Endothelial cell (in vitro differentiated cells): ENCODE data around the gene WDR4. TPM values are rescaled to one million over a fixed set of nuclear protein-coding genes. Genes with fewer than 3 reads are reported as not detected.

Experiments
- DNase-seq: peaks from one replicate; pipeline ENCODE4 v3.0.0; 2021; ENCODE audit warnings: low spot score
- H3K27ac Mint-ChIP-seq: one replicate; pipeline ENCODE4 v1.8.0; 2021; ENCODE audit warnings: mixed read lengths, inconsistent platforms; ENCODE audit not compliant: unreplicated experiment
- H3K27me3 Mint-ChIP-seq: one replicate; pipeline ENCODE4 v1.8.0; 2021; ENCODE audit warnings: mild to moderate bottlenecking, moderate library complexity, mixed read lengths, inconsistent platforms; ENCODE audit not compliant: unreplicated experiment
- H3K36me3 Mint-ChIP-seq: one replicate; pipeline ENCODE4 v1.8.0; 2021; ENCODE audit warnings: mild to moderate bottlenecking, low read depth, mixed read lengths, inconsistent platforms; ENCODE audit not compliant: unreplicated experiment
- H3K4me1 Mint-ChIP-seq: one replicate; pipeline ENCODE4 v1.8.0; 2021; ENCODE audit warnings: mild to moderate bottlenecking, mixed read lengths, inconsistent platforms; ENCODE audit not compliant: unreplicated experiment
- H3K4me3 Mint-ChIP-seq: one replicate; pipeline ENCODE4 v1.8.0; 2021; ENCODE audit warnings: mild to moderate bottlenecking, mixed read lengths, inconsistent platforms; ENCODE audit not compliant: unreplicated experiment
- H3K9me3 Mint-ChIP-seq: one replicate; pipeline ENCODE4 v1.8.0; 2021; ENCODE audit warnings: mixed read lengths, inconsistent platforms; ENCODE audit not compliant: unreplicated experiment
- total RNA-seq: library from RNA; stranded (reverse); fragmentation: NEBNext Ultra II Directional; extraction: Animal tissue kit (Norgen Biotek cat#: 25700); gene quantifications from one replicate; pipeline ENCODE4 v1.2.1, GENCODE V29; 2021; ENCODE audit not compliant: unreplicated experiment
- TF ChIP-seq, protein P1 (sequence below): fragments of 200-600 bp; sonication (generic); IDR thresholded peaks from one replicate; pipeline ENCODE4 v1.5.0; 2021; ENCODE audit warnings: antibody characterized with exemption; ENCODE audit not compliant: unreplicated experiment

Gene WDR4
- total RNA-seq, 1 donor from 2014 or later, result 14.3 TPM

DNA sequence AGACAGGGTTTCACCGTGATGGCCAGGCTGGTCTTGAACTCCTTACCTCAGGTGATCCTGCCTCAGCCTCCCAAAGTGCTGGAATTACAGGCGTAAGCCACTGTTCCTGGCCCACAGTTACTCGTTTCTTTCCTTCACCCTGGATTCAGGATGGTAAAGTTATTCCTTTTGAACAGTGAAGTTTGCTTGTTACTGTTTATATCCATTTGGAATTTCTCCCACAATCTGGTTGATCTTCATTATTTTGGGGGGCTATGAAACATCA, 43.0 kb downstream of the WDR4 start:
- H3K27me3 Mint-ChIP-seq, result peaks cover 9% of the 10 kb centered on the region
- DNase-seq, result no peak
- TF ChIP-seq, protein P1, sequence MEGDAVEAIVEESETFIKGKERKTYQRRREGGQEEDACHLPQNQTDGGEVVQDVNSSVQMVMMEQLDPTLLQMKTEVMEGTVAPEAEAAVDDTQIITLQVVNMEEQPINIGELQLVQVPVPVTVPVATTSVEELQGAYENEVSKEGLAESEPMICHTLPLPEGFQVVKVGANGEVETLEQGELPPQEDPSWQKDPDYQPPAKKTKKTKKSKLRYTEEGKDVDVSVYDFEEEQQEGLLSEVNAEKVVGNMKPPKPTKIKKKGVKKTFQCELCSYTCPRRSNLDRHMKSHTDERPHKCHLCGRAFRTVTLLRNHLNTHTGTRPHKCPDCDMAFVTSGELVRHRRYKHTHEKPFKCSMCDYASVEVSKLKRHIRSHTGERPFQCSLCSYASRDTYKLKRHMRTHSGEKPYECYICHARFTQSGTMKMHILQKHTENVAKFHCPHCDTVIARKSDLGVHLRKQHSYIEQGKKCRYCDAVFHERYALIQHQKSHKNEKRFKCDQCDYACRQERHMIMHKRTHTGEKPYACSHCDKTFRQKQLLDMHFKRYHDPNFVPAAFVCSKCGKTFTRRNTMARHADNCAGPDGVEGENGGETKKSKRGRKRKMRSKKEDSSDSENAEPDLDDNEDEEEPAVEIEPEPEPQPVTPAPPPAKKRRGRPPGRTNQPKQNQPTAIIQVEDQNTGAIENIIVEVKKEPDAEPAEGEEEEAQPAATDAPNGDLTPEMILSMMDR, result no peak
- H3K9me3 Mint-ChIP-seq, result no peaks in the 10 kb centered on the region
- peaks cover 16% of the 10 kb centered on the region for H3K4me1 Mint-ChIP-seq
- H3K36me3 Mint-ChIP-seq, result no peaks in the 10 kb centered on the region
- H3K27ac Mint-ChIP-seq, result no peak overlapping the region
- peak overlapping the region; percentile 0 for H3K4me3 Mint-ChIP-seq

DNA sequence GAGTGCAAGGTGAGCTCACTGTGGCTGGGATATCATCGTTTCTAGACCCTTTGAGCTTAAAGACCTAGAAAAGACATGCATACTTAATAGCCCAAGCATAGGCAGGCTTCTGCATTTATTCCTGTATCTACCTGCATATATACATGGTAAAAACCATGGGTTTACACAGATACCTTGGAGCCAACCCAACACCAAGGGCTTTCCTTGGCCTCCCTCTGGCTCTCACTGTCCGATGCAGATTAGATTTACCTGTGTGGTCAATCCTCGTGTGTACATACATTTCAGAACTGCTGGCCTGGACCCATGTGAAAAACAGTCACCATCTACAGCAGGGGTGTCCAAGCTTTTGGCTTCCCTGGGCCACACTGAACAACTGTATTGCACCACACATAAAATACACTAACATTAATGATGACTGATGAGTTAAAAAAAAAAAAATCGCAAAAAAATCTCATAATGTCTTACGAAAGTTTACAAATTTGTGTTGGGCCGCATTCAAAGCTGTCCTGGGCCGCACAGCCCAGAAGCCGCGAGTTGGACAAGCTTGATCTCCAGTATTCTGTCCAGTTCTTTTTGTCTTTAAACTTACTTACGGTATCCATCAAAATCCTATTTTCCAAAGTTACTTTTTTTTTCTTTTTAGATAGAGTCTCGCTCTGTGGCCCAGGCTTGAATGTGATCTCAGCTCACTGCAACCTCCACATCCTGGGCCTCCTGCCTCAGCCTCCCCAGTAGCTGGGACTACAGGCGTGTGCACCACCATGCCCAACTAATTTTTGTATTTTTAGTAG, 43.5 kb downstream of the WDR4 start:
- DNase-seq, result no peak
- Mint-ChIP-seq H3K9me3 (no peaks in the 10 kb centered on the region), H3K27me3 (peaks cover 9% of the 10 kb centered on the region), H3K4me3 (no peak overlapping the region), H3K4me1 (peaks cover 16% of the 10 kb centered on the region), H3K36me3 (no peaks in the 10 kb centered on the region), H3K27ac (no peak overlapping the region)
- TF ChIP-seq, protein P1, result no peak

DNA sequence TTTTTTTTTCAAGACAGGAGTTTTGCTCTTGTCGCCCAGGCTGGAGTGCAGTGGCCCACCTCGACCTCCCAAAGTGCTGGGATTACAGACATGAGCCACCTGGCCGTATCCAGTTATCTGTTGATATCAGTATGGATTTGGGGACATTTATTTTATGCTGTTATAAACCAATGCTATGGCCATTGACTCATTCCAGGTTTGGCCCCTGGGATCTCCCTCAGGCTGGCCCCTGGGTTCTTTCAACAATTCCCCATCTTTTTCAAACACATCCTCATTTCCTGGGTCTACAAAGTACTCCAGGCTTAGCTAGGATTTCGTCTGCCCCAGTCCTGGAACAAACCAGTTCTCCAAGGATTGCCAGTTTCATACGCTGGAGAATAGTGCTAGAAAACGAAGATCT, 44.1 kb downstream of the WDR4 start:
- peaks cover 16% of the 10 kb centered on the region for H3K4me1 Mint-ChIP-seq
- TF ChIP-seq, protein P1, result no peak
- H3K9me3 Mint-ChIP-seq, result no peaks in the 10 kb centered on the region

DNA sequence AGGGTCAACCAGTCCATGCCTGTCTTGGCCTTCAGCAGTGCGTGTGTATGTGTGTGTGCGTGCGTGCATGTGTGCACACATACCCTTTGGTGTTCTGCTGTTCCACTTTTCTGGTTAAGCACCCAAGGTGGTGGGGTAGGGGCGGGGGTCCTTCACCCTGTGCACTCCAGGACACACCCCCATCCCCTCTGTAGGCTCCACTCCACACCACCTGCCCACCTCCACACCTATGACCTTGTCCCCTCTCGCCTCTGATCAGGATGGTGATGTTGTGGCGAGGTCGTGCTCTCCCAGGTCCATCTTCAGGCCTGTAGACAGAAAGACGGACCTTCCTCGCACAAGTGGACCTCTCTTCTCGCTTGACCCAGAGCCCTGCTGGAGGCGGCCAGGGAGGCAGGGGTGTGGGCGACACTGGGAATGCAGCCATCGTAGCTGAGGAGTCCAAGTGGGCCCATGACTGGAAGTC, 44.6 kb downstream of the WDR4 start:
- H3K9me3 Mint-ChIP-seq, result no peaks in the 10 kb centered on the region
- H3K36me3 Mint-ChIP-seq, result no peaks in the 10 kb centered on the region
- no peak overlapping the region for H3K4me3 Mint-ChIP-seq
- peaks cover 16% of the 10 kb centered on the region for H3K4me1 Mint-ChIP-seq
- H3K27me3 Mint-ChIP-seq, result peaks cover 11% of the 10 kb centered on the region
- TF ChIP-seq, protein P1, result no peak
- no peak for DNase-seq
- no peak overlapping the region for H3K27ac Mint-ChIP-seq

More for the DNA sequence above, 44.1 kb downstream of the WDR4 start:
- Mint-ChIP-seq H3K27ac (no peak overlapping the region), H3K36me3 (no peaks in the 10 kb centered on the region), H3K27me3 (peaks cover 11% of the 10 kb centered on the region), H3K4me3 (no peak overlapping the region)
- no peak for DNase-seq
